ENCODE data around the gene MRPL44.

The MRPL44 gene

DNA sequence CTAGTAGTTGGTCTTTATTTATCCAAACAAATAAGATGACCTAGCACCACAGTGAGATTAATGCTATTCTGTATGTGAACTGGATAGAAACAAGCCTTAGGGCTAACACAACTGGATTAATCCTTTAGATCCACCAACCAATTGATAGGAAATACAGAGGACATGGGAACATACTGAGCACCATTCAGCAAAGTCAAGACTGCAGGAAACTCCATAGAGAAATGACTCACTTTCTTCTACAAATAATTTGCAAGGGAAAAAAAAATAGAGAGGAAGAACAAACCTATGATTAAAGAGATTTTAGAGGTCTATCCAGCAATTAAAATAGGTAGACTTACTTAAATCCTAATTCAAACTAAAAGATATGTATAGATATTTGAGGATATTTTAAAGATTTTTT is 36.1 kb upstream of the MRPL44 start:
- no peaks in the 10 kb centered on the region for H3K79me2 ChIP-seq (ENCODE audit: insufficient read depth, low read depth)
- no peaks in the 10 kb centered on the region for H3K36me3 ChIP-seq (ENCODE audit: insufficient read depth)
- no peaks in the 10 kb centered on the region for H3K4me1 ChIP-seq (ENCODE audit: low read depth, poor library complexity, severe bottlenecking)
- H3K9ac ChIP-seq: no peak overlapping the region
- H3K4me3 ChIP-seq (IDR thresholded peaks at IDR 0.05; ENCODE audit: insufficient read depth, low read depth, low read length): no peak overlapping the region
- H3K27ac ChIP-seq: no peak overlapping the region
- no peaks in the 10 kb centered on the region for H4K20me1 ChIP-seq (ENCODE audit: insufficient read depth)
- no peak for TF ChIP-seq CTCF (conservative IDR thresholded peaks at IDR 0.05; ENCODE audit: low read depth, low read length)
- H3K4me2 ChIP-seq: no peak overlapping the region
- no peak overlapping the region for H2AFZ ChIP-seq (ENCODE audit: low read depth)
- H3K27me3 ChIP-seq (ENCODE audit: insufficient read depth, low read depth): no peaks in the 10 kb centered on the region

GRCh38 chr2:223922308-223922707 is 35.0 kb upstream of the MRPL44 start:
- no peaks in the 10 kb centered on the region for H3K4me1 ChIP-seq (ENCODE audit: low read depth, poor library complexity, severe bottlenecking)
- H2AFZ ChIP-seq (ENCODE audit: low read depth): no peak overlapping the region
- H3K79me2 ChIP-seq (ENCODE audit: insufficient read depth, low read depth): no peaks in the 10 kb centered on the region
- no peaks in the 10 kb centered on the region for H3K36me3 ChIP-seq (ENCODE audit: insufficient read depth)
- no peak overlapping the region for H3K4me2 ChIP-seq
- H3K27me3 ChIP-seq (ENCODE audit: insufficient read depth, low read depth): no peaks in the 10 kb centered on the region
- TF ChIP-seq CTCF (conservative IDR thresholded peaks at IDR 0.05; ENCODE audit: low read depth, low read length): no peak
- H3K9ac ChIP-seq: no peak overlapping the region
- H3K4me3 ChIP-seq (IDR thresholded peaks at IDR 0.05; ENCODE audit: insufficient read depth, low read depth, low read length): no peak overlapping the region
- no peak overlapping the region for H3K27ac ChIP-seq
- H4K20me1 ChIP-seq (ENCODE audit: insufficient read depth): no peaks in the 10 kb centered on the region

DNA sequence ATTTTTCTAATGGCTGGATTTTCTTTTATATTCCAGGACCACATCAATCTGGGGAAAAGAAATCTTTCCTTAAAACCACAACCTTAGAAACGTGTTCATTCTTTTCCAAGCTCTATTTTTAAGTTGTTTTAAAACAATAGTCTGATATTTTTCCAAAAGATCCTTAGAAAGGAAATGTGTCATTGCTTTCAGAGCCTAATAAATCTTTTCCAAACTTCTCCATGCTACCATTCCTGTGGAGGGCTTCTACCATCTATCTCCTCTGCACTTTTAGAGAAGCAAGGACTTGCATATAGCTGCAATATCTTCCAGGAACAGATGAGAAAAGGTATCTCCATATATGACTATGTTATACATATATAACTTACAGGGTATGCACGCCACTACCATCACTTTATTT is 33.3 kb upstream of the MRPL44 start:
- Histone ChIP-seq H4K20me1 (ENCODE audit: insufficient read depth) (no peaks in the 10 kb centered on the region), H3K27ac (no peak overlapping the region), H3K9ac (no peak overlapping the region), H3K4me2 (no peak overlapping the region), H2AFZ (ENCODE audit: low read depth) (no peak overlapping the region), H3K4me1 (ENCODE audit: low read depth, poor library complexity, severe bottlenecking) (no peaks in the 10 kb centered on the region), H3K4me3 (IDR thresholded peaks at IDR 0.05; ENCODE audit: insufficient read depth, low read depth, low read length) (no peak overlapping the region), H3K36me3 (ENCODE audit: insufficient read depth) (no peaks in the 10 kb centered on the region), H3K79me2 (ENCODE audit: insufficient read depth, low read depth) (no peaks in the 10 kb centered on the region), H3K27me3 (ENCODE audit: insufficient read depth, low read depth) (no peaks in the 10 kb centered on the region)
- no peak for TF ChIP-seq CTCF (conservative IDR thresholded peaks at IDR 0.05; ENCODE audit: low read depth, low read length)

GRCh38 chr2:223925106-223925505 is 32.2 kb upstream of the MRPL44 start:
- no peak overlapping the region for H3K4me2 ChIP-seq
- no peaks in the 10 kb centered on the region for H4K20me1 ChIP-seq (ENCODE audit: insufficient read depth)
- H2AFZ ChIP-seq (ENCODE audit: low read depth): no peak overlapping the region
- no peaks in the 10 kb centered on the region for H3K27me3 ChIP-seq (ENCODE audit: insufficient read depth, low read depth)
- no peaks in the 10 kb centered on the region for H3K36me3 ChIP-seq (ENCODE audit: insufficient read depth)
- no peak overlapping the region for H3K9ac ChIP-seq
- H3K4me3 ChIP-seq (IDR thresholded peaks at IDR 0.05; ENCODE audit: insufficient read depth, low read depth, low read length): no peak overlapping the region
- H3K4me1 ChIP-seq (ENCODE audit: low read depth, poor library complexity, severe bottlenecking): no peaks in the 10 kb centered on the region
- no peak overlapping the region for H3K27ac ChIP-seq
- no peaks in the 10 kb centered on the region for H3K79me2 ChIP-seq (ENCODE audit: insufficient read depth, low read depth)
- TF ChIP-seq CTCF (conservative IDR thresholded peaks at IDR 0.05; ENCODE audit: low read depth, low read length): no peak

Data from KMS-11 (cell line).